IMR-90 (cell line): ENCODE measurements around the gene AMPD3.

Experiments used
- BHLHE40 ChIP-seq: fragments of 150-350 bp; IDR thresholded peaks from 2 replicates; pipeline ENCODE4 v1.6.1; 2016; ENCODE audit warnings: mild to moderate bottlenecking, low read depth, low read length
- CEBPB ChIP-seq: IDR thresholded peaks from 2 replicates; pipeline ENCODE4 v1.6.1; 2012; ENCODE audit warnings: low read depth, low read length, improper control_type of control experiment
- FOS ChIP-seq: fragments of 150-350 bp; IDR thresholded peaks from 2 replicates; pipeline ENCODE4 v1.6.1; 2016; ENCODE audit warnings: low read depth, low read length
- MAFK ChIP-seq: IDR thresholded peaks from 2 replicates; pipeline ENCODE4 v1.6.1; 2012; ENCODE audit warnings: low read depth, low read length, improper control_type of control experiment
- MXI1 ChIP-seq: IDR thresholded peaks from 2 replicates; pipeline ENCODE4 v1.6.1; 2012; ENCODE audit warnings: low read depth, mild to moderate bottlenecking, low read length, moderate library complexity, borderline replicate concordance
- POLR2A ChIP-seq: IDR thresholded peaks from 2 replicates; pipeline ENCODE4 v1.6.1; 2012; ENCODE audit warnings: mild to moderate bottlenecking, low read depth, low read length
- RCOR1 ChIP-seq: IDR thresholded peaks from 2 replicates; pipeline ENCODE4 v1.6.1; 2012; ENCODE audit warnings: mild to moderate bottlenecking, low read length, improper control_type of control experiment; ENCODE audit not compliant: insufficient replicate concordance
- RFX5 ChIP-seq: IDR thresholded peaks from 2 replicates; pipeline ENCODE4 v1.8.0; 2012; ENCODE audit warnings: low read depth, mild to moderate bottlenecking, low read length, moderate library complexity
- SMC3 ChIP-seq: fragments of 150-350 bp; IDR thresholded peaks from 2 replicates; pipeline ENCODE4 v1.6.1; 2016; ENCODE audit warnings: low read depth, mild to moderate bottlenecking, antibody characterized with exemption, low read length, moderate library complexity
- TF ChIP-seq, protein P1 (sequence below): conservative IDR thresholded peaks from 2 replicates; pipeline ENCODE4 v1.5.1; 2012; ENCODE audit warnings: mild to moderate bottlenecking, low read depth, low read length, improper control_type of control experiment
- TF ChIP-seq, protein P2 (sequence below): fragments of 150-350 bp; IDR thresholded peaks from 2 replicates; pipeline ENCODE4 v1.6.1; 2017; ENCODE audit warnings: mild to moderate bottlenecking, antibody characterized with exemption, low read length, low read depth

DNA sequence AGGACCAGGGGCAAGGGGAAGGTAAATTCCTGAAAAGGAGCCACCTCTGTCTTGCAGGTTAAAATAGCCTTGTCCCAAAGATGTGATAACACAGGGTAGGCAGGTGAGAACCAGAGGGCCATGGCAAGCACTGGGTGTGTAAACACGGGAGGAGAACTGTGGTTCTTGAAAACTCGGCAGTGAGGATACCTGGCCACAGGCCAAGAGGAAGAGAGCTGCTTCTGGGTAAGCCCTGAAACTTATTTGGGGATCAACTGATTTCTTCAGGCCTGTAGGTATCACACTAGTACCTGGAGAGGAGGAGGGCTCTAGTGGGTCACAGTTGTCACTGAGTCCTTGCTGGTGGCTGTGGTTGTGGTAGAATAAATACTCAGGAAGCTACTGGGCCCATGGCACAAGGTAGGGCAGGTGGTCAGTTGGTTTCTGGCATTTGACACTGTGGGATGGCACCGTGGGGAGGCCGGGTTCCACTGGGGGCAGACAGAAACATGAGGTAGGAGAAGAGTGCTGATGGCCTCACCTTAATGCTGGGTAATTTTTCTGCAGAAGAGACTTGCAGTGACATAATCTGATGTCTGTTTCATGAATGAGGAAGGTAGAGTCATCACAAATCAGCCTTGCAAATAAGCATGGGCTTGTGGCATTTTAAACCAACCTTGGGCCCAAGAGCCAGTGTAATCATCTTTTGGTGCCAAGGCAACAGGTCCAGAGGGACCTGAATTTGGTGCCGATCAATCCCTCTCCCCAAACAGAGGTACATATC is 22.0 kb downstream of the AMPD3 start:
- TF ChIP-seq POLR2A (no peak), MXI1 (no peak), MAFK (no peak), RFX5 (no peak), CEBPB (no peak), RCOR1 (no peak), BHLHE40 (no peak), SMC3 (no peak), FOS (no peak)
- TF ChIP-seq, protein P1, sequence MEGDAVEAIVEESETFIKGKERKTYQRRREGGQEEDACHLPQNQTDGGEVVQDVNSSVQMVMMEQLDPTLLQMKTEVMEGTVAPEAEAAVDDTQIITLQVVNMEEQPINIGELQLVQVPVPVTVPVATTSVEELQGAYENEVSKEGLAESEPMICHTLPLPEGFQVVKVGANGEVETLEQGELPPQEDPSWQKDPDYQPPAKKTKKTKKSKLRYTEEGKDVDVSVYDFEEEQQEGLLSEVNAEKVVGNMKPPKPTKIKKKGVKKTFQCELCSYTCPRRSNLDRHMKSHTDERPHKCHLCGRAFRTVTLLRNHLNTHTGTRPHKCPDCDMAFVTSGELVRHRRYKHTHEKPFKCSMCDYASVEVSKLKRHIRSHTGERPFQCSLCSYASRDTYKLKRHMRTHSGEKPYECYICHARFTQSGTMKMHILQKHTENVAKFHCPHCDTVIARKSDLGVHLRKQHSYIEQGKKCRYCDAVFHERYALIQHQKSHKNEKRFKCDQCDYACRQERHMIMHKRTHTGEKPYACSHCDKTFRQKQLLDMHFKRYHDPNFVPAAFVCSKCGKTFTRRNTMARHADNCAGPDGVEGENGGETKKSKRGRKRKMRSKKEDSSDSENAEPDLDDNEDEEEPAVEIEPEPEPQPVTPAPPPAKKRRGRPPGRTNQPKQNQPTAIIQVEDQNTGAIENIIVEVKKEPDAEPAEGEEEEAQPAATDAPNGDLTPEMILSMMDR: no peak
- TF ChIP-seq, protein P2, sequence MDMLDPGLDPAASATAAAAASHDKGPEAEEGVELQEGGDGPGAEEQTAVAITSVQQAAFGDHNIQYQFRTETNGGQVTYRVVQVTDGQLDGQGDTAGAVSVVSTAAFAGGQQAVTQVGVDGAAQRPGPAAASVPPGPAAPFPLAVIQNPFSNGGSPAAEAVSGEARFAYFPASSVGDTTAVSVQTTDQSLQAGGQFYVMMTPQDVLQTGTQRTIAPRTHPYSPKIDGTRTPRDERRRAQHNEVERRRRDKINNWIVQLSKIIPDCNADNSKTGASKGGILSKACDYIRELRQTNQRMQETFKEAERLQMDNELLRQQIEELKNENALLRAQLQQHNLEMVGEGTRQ: no peak
